ENCODE measurements around the gene ZDHHC17. TPM values are rescaled to one million over a fixed set of nuclear protein-coding genes. Genes with fewer than 3 reads are reported as not detected.

The ZDHHC17 gene
- total and polyA plus RNA-seq, 7 donors, result 0.92 to 54.3 (median 38.6) TPM

DNA sequence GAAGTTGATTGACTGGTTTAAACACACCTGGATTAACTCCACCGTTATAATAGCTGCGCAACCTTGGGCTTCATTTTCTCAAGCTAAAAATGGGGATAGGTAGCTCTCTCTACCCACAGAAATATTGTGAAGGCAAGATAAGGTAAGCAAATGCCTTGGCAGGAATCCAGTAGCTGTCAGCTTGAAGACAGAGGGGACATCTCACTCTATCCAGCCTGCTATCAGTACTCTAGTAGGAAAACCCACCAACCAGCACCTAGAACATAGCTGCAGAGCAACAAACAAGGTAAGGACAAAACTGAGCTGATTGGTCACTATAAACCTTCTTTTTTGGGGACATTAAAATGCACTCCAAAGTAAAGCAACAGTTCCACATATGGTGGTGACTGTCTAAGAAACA, 107.2 kb downstream of the ZDHHC17 start:
- WGBS, 2 donors, result 83 to 89% methylated on average over 2 of the region's 2 CpGs
- H3K27me3 ChIP-seq, result no peaks in the 10 kb centered on the region
- no peak for DNase-seq
- no peaks in the 10 kb centered on the region for H3K9me3 ChIP-seq
- H3K4me3 ChIP-seq, result no peak overlapping the region
- TF ChIP-seq EP300 (IDR thresholded peaks at IDR 0.05), result no peak
- TF ChIP-seq POLR2A (IDR thresholded peaks at IDR 0.05), result no peak
- no peak for TF ChIP-seq CTCF (IDR thresholded peaks at IDR 0.05)
- no peak for TF ChIP-seq POLR2AphosphoS5 (IDR thresholded peaks at IDR 0.05)
- intact Hi-C loops (cut with DNase I), result loop anchor here (10.0 kb wide), 1 partner anchor 786 kb away; the partner anchor contains the start of gene NAP1L1
- H3K4me1 ChIP-seq, result peaks cover 0 to 10% (median 4%) of the 10 kb centered on the region in 4 donors
- H3K36me3 ChIP-seq, result no peaks in the 10 kb centered on the region
- no peak overlapping the region for H3K27ac ChIP-seq

- no peaks in the 10 kb centered on the region for H3K36me3 ChIP-seq
- H3K27me3 ChIP-seq, result no peaks in the 10 kb centered on the region
- intact Hi-C loops (cut with DNase I), result loop anchor here (10.0 kb wide), 1 partner anchor 787 kb away; the partner anchor contains the start of gene NAP1L1
- no peak for DNase-seq
- H3K27ac ChIP-seq, result no peak overlapping the region
- peaks cover 0 to 9% (median 4%) of the 10 kb centered on the region in 4 donors for H3K4me1 ChIP-seq
- no peaks in the 10 kb centered on the region for H3K9me3 ChIP-seq
- TF ChIP-seq POLR2AphosphoS5 (IDR thresholded peaks at IDR 0.05), result no peak
- no peak for TF ChIP-seq POLR2A (IDR thresholded peaks at IDR 0.05)
- TF ChIP-seq EP300 (IDR thresholded peaks at IDR 0.05), result no peak
- no peak for TF ChIP-seq CTCF (IDR thresholded peaks at IDR 0.05)
- H3K4me3 ChIP-seq, result no peak overlapping the region
- WGBS, 2 donors, result 81 to 83% methylated on average over 3 of the region's 3 CpGs
Measured at GRCh38 chr12:76871742-76872141, 107.8 kb downstream of the ZDHHC17 start.

GRCh38 chr12:76872415-76872814, 108.5 kb downstream of the ZDHHC17 start:
- peaks cover 0 to 12% (median 5%) of the 10 kb centered on the region in 4 donors for H3K4me1 ChIP-seq
- no peak overlapping the region for H3K4me3 ChIP-seq
- no peaks in the 10 kb centered on the region for H3K9me3 ChIP-seq
- WGBS, 2 donors, result 88 to 90% methylated on average over 5 of the region's 5 CpGs
- H3K36me3 ChIP-seq, result no peaks in the 10 kb centered on the region
- intact Hi-C loops (cut with DNase I), result loop anchor here (10.0 kb wide), 1 partner anchor 788 kb away; the partner anchor contains the start of gene NAP1L1
- no peaks in the 10 kb centered on the region for H3K27me3 ChIP-seq
- no peak for TF ChIP-seq POLR2AphosphoS5 (IDR thresholded peaks at IDR 0.05)
- TF ChIP-seq POLR2A (IDR thresholded peaks at IDR 0.05), result no peak
- no peak for TF ChIP-seq EP300 (IDR thresholded peaks at IDR 0.05)
- TF ChIP-seq CTCF (IDR thresholded peaks at IDR 0.05), result no peak
- no peak overlapping the region for H3K27ac ChIP-seq
- no peak for DNase-seq

GRCh38 chr12:76874027-76874426, 110.1 kb downstream of the ZDHHC17 start:
- WGBS, 2 donors, result 54 to 69% methylated on average over 3 of the region's 3 CpGs
- TF ChIP-seq POLR2AphosphoS5 (IDR thresholded peaks at IDR 0.05) (no peak), EP300 (IDR thresholded peaks at IDR 0.05) (no peak), CTCF (IDR thresholded peaks at IDR 0.05) (no peak), POLR2A (IDR thresholded peaks at IDR 0.05) (no peak)
- intact Hi-C loops (cut with DNase I), result loop anchor here (10.0 kb wide), 1 partner anchor 789 kb away; the partner anchor contains the start of gene NAP1L1
- H3K27ac ChIP-seq, result peak overlapping the region in 2 of 4 donors; percentile 24 to 77
- no peaks in the 10 kb centered on the region for H3K9me3 ChIP-seq
- H3K27me3 ChIP-seq, result no peaks in the 10 kb centered on the region
- H3K4me1 ChIP-seq, result peaks cover 0 to 25% (median 15%) of the 10 kb centered on the region in 4 donors
- no peak for DNase-seq
- no peaks in the 10 kb centered on the region for H3K36me3 ChIP-seq
- H3K4me3 ChIP-seq, result no peak overlapping the region

Measured in sigmoid colon (tissue), 7 donors.